GM12864 (cell line): Measurements from ENCODE around the gene LTO1.

Source experiments
- DNase-seq: peaks from one replicate; pipeline ENCODE4 v3.0.0-alpha.2; 2011; ENCODE audit warnings: low read depth
- H3K4me3 ChIP-seq: 2 replicates; pipeline ENCODE4 v1.5.1; 2011; ENCODE audit warnings: mild to moderate bottlenecking, low read depth, low read length, control low read depth
- CTCF ChIP-seq: IDR thresholded peaks from 2 replicates; pipeline ENCODE4 v1.5.1; 2011; ENCODE audit warnings: low read depth, mild to moderate bottlenecking, moderate library complexity, low read length, control low read depth, inconsistent platforms; ENCODE audit errors: missing control alignments

Gene LTO1

GRCh38 chr11:69716099-69716498 is 40.9 kb upstream of the LTO1 start:
- no peak overlapping the region for H3K4me3 ChIP-seq
- TF ChIP-seq CTCF = no peak
- no peak for DNase-seq

- no peak for DNase-seq
- no peak overlapping the region for H3K4me3 ChIP-seq
- no peak for TF ChIP-seq CTCF
These were observed 40.3 kb upstream of the LTO1 start for GRCh38 chr11:69715446-69715845.

GRCh38 chr11:69711822-69712801 is 37.0 kb upstream of the LTO1 start:
- TF ChIP-seq CTCF = no peak
- H3K4me3 ChIP-seq = no peak overlapping the region
- no peak for DNase-seq

- DNase-seq = no peak
- no peak overlapping the region for H3K4me3 ChIP-seq
These were observed 33.7 kb upstream of the LTO1 start for GRCh38 chr11:69708736-69709401.

GRCh38 chr11:69707176-69707575 is 32.0 kb upstream of the LTO1 start:
- TF ChIP-seq CTCF = no peak
- H3K4me3 ChIP-seq = no peak overlapping the region
- no peak for DNase-seq

More at GRCh38 chr11:69708736-69709401, 33.7 kb upstream of the LTO1 start:
- TF ChIP-seq CTCF = no peak

- DNase-seq = no peak
- H3K4me3 ChIP-seq = no peak overlapping the region
- no peak for TF ChIP-seq CTCF
These were observed 31.0 kb upstream of the LTO1 start for GRCh38 chr11:69705901-69706787.
